ENCODE results near the gene JOSD2. TPM values are rescaled to one million over a fixed set of nuclear protein-coding genes. Genes with fewer than 3 reads are reported as not detected.

JOSD2 gene
- polyA plus RNA-seq, 6 donors from 2014 or later, result 9.8 to 20.7 (median 12.2) TPM

DNA sequence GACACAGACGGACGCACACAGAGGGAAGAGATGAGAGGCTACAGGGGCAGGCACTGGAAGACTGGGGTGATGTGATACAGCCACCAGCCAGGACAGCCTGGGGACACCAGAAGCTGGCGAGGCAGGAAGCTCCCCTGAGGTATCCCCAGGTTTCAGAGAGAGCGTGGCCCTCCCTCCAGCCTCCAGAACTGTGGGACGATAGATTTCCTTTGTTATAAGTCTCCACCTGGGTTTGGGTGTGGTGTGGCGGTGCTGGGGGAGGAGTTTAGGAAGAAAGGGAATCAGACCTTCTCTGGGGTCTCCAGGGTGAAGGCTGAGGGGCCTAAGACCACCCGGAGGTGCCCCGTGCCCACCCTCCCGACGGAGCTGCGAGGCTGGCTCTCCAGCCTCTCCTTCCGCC, 5.5 kb upstream of the JOSD2 start:
- H3K36me3 Mint-ChIP-seq, result peaks cover 0 to 3% of the 10 kb centered on the region in 2 donors
- no peak overlapping the region for H3K4me3 Mint-ChIP-seq
- peaks cover 0 to 24% (median 18%) of the 10 kb centered on the region in 3 donors for H3K27me3 Mint-ChIP-seq
- DNase-seq (no peak), ATAC-seq (ENCODE audit: low read depth in 2 of 2) (no peak)
- H3K4me1 Mint-ChIP-seq, result peaks cover 10 to 14% (median 13%) of the 10 kb centered on the region in 3 donors
- no peak overlapping the region for H3K27ac Mint-ChIP-seq
- H3K9me3 Mint-ChIP-seq, result no peaks in the 10 kb centered on the region

- H3K4me1 Mint-ChIP-seq, result peaks cover 20 to 25% (median 23%) of the 10 kb centered on the region in 3 donors
- peaks cover 0 to 2% (median 0%) of the 10 kb centered on the region in 7 donors for H3K9me3 Mint-ChIP-seq
- peaks cover 0 to 7% of the 10 kb centered on the region in 2 donors for H3K36me3 Mint-ChIP-seq
- peaks cover 0 to 24% (median 18%) of the 10 kb centered on the region in 3 donors for H3K27me3 Mint-ChIP-seq
- ATAC-seq (ENCODE audit: low read depth in 2 of 2) (no peak), DNase-seq (no peak)
- H3K27ac Mint-ChIP-seq, result no peak overlapping the region
- no peak overlapping the region for H3K4me3 Mint-ChIP-seq
Observed at GRCh38 chr19:50515168-50515561, 4.2 kb upstream of the JOSD2 start.

DNA sequence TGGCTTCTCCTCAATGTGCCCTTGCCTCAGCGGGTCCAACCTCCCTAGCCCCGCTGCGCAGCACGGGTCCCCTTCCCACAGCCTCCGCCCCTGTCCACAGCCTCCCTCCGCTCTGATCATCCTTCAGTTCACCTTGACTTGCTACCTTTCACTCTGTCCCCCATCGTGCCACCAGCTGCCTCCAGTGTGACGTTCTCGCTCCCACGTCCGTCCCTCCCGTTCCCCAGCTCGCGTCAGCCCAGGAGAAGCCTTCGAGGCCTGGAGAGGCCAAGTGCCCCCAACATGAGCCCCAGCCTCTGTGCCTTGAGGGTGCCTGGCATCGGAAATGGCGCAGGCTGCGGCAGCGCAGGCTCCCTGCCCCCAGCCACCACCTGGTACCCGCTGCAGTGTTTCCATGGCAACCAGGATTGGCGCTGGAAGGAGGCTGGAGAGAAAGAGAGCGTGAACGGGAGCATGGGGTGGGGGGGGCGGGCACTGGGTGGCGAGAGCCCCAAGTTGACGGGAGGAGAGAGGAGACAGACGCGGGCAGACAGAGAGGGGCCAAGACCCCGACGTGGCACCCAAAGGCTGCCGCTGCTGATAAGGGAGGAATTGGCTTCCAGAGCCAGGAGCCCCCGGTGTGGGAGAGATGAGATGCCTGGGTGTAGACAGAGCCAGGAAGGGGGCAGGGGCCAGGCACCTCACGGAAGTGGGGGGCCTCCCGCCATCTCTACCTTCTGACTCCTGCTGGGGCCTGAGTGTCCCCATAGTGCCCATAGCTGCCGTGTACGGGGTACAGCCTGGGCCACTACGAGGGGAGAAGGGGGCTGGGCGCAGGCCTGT, 3.6 kb upstream of the JOSD2 start:
- Mint-ChIP-seq H3K4me3 (peak overlapping the region in 1 of 8 donors; percentile 23), H3K27ac (peak overlapping the region in 3 of 6 donors; percentile 16 to 92 (median 60)), H3K9me3 (peaks cover 0 to 2% (median 0%) of the 10 kb centered on the region in 7 donors), H3K36me3 (peaks cover 0 to 7% of the 10 kb centered on the region in 2 donors), H3K4me1 (peaks cover 20 to 25% (median 23%) of the 10 kb centered on the region in 3 donors), H3K27me3 (peaks cover 0 to 24% (median 18%) of the 10 kb centered on the region in 3 donors)
- no peak for DNase-seq
- ATAC-seq (ENCODE audit: low read depth in 2 of 2), result no peak

- Mint-ChIP-seq H3K4me3 (peak within 1 kb of the TSS in 7 of 8 donors; percentile 19 to 73 (median 45)), H3K36me3 (peaks cover 0 to 7% of the 10 kb centered on the region in 2 donors), H3K27ac (peak within 1 kb of the TSS; percentile 60 to 96 (median 81)), H3K27me3 (peaks cover 0 to 24% (median 18%) of the 10 kb centered on the region in 3 donors), H3K9me3 (peaks cover 0 to 2% (median 0%) of the 10 kb centered on the region in 7 donors), H3K4me1 (peaks cover 22 to 27% (median 25%) of the 10 kb centered on the region in 3 donors)
- DNase-seq (no peak), ATAC-seq (ENCODE audit: low read depth in 2 of 2) (no peak)
Observed at GRCh38 chr19:50513746-50514345, 2.9 kb upstream of the JOSD2 start, which contains the start of gene ASPDH. Gene ASPDH (minus strand): TSS chr19:50513913. CDS start chr19:50513823, 90 bp downstream.

DNA sequence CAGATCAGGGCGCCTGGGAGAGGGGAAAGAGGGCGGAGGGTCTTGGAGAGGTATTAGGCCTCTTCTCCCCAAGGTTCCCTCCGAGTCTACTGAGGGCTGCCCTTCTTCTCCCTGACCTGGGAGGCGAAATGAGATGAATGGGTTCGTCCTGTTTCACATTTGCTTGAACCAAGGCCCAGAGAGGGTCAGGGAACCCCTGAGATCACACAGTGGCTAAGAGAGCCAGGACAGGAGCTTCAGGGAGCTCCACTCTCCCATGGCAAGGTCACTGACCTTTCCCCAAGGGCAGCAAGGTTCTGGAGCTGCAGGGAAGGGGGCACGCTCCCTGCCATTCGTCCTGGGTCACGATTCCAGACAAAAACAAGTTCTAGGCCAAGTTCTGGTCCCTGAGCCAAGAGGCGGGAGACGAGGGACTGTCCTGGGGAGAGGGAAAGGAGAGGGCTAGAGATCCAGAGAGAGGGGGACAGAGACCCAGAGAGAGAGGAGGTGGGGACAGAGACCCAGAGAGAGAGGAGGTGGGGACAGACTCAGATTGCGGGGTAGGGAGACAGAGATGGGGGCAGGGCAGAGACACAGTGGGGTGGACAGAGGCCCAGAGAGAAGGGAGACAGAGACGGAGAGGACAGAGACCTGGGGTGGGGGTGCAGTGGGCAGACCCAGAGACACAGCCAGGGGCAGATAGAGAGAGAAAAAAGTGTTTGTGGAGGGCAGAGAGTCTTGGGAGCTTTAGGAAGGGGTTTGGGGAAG, 2.2 kb upstream of the JOSD2 start:
- peak overlapping the region; percentile 58 to 96 (median 81) for H3K27ac Mint-ChIP-seq
- H3K4me3 Mint-ChIP-seq, result peak overlapping the region in 6 of 8 donors; percentile 19 to 73 (median 37)
- peaks cover 0 to 2% (median 0%) of the 10 kb centered on the region in 7 donors for H3K9me3 Mint-ChIP-seq
- DNase-seq (no peak), ATAC-seq (ENCODE audit: low read depth in 2 of 2) (no peak)
- H3K4me1 Mint-ChIP-seq, result peaks cover 26 to 28% (median 28%) of the 10 kb centered on the region in 3 donors
- H3K27me3 Mint-ChIP-seq, result peaks cover 0 to 24% (median 18%) of the 10 kb centered on the region in 3 donors
- peaks cover 0 to 7% of the 10 kb centered on the region in 2 donors for H3K36me3 Mint-ChIP-seq

- Mint-ChIP-seq H3K27ac (peak overlapping the region in 3 of 6 donors; percentile 73 to 98 (median 96)), H3K4me1 (peaks cover 30 to 33% (median 30%) of the 10 kb centered on the region in 3 donors), H3K9me3 (peaks cover 0 to 2% (median 0%) of the 10 kb centered on the region in 7 donors), H3K36me3 (peaks cover 0 to 9% of the 10 kb centered on the region in 2 donors), H3K27me3 (peaks cover 0 to 24% (median 18%) of the 10 kb centered on the region in 3 donors), H3K4me3 (peak overlapping the region in 5 of 8 donors; percentile 71 to 98 (median 80))
- DNase-seq, result no peak
- no peak for ATAC-seq (ENCODE audit: low read depth in 2 of 2)
Observed at GRCh38 chr19:50512112-50512998, 1.4 kb upstream of the JOSD2 start.

GRCh38 chr19:50510700-50511068, 307 bp downstream of the JOSD2 start:
- peaks cover 0 to 2% (median 0%) of the 10 kb centered on the region in 7 donors for H3K9me3 Mint-ChIP-seq
- H3K27ac Mint-ChIP-seq, result peak overlapping the region; percentile 96 to 100 (median 99)
- ATAC-seq (ENCODE audit: low read depth in 2 of 2), result peak; percentile 38 to 40
- H3K4me1 Mint-ChIP-seq, result peaks cover 27 to 40% (median 30%) of the 10 kb centered on the region in 3 donors
- H3K36me3 Mint-ChIP-seq, result peaks cover 0 to 16% of the 10 kb centered on the region in 2 donors
- DNase-seq, result no peak
- peak overlapping the region; percentile 71 to 98 (median 94) for H3K4me3 Mint-ChIP-seq
- peaks cover 0 to 18% (median 17%) of the 10 kb centered on the region in 3 donors for H3K27me3 Mint-ChIP-seq

DNA sequence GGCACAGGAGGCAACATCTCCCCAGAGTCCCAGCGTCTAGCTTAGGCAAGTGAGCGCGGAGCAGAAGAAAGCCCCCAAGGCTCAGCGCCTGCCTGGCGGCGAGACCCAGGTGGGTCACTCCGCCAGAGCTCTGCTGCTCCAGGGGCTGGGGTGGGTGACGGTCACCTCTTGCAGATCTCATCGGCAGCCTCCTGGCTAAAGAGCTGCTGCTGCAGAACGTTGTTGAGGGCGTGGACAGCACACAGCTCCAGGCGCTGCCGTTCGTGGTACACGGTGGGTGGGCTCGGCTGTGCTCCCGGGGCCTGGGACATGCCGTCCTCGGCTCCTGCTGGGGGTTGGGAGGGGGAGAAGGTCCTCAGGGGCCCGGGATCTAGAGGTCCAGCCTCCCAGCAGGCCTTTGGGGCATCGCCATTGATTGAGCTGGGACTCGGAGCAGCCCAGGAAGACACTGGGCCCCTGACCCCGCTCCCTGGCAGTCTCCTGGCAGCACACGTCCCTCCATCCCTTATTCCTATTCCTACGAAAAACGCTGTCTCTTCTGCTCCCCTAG, 795 bp downstream of the JOSD2 start:
- Mint-ChIP-seq H3K27ac (peak overlapping the region; percentile 96 to 100 (median 99)), H3K4me1 (peaks cover 27 to 40% (median 30%) of the 10 kb centered on the region in 3 donors), H3K27me3 (peaks cover 0 to 18% (median 14%) of the 10 kb centered on the region in 3 donors), H3K36me3 (peaks cover 0 to 16% of the 10 kb centered on the region in 2 donors), H3K4me3 (peak overlapping the region; percentile 71 to 98 (median 94)), H3K9me3 (peaks cover 0 to 2% (median 0%) of the 10 kb centered on the region in 7 donors)
- ATAC-seq (ENCODE audit: low read depth in 2 of 2) (no peak), DNase-seq (no peak)

DNA sequence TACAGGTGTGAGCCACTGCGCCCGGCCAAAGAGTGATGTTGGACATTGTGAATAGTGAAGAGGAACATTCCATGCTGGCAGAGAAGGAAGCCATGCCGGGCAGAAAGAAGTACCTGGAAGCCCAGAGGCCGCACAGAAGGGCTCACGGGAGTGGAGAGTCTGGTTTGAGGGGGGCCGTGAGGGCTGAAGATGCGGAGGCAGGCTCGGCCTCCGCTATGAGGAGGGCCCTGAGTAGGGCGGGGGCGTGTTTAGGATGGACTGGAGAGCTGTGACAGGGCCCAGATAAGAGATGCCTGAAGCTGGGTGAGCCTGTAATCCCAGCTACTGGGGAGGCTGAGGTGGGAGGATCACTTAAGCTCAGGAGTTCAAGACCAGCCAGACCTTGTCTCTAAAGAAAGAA, 1.6 kb downstream of the JOSD2 start:
- ATAC-seq (ENCODE audit: low read depth in 2 of 2) (no peak), DNase-seq (no peak)
- Mint-ChIP-seq H3K4me3 (peak overlapping the region in 4 of 8 donors; percentile 14 to 80 (median 64)), H3K9me3 (peaks cover 0 to 2% (median 0%) of the 10 kb centered on the region in 7 donors), H3K4me1 (peaks cover 27 to 40% (median 27%) of the 10 kb centered on the region in 3 donors), H3K36me3 (peaks cover 0 to 16% of the 10 kb centered on the region in 2 donors), H3K27me3 (peaks cover 0 to 14% (median 11%) of the 10 kb centered on the region in 3 donors), H3K27ac (peak overlapping the region; percentile 47 to 100 (median 97))

DNA sequence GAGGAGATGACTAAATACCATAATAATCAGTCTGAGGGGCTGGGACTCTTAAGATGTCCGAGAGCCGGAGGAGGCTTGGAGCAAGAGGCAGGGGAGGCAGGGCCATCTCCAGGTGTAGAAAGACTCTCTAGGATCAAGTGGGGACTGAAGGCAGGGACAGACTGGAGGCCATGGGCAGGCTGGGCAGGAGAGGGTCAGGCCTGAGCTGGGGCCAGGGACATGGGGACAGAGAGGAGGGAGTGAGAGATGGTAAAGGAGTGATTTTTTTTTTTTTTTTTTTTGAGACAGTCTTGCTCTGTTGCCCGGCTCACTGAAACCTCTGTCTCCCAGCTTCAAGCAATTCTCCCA, 2.2 kb downstream of the JOSD2 start:
- Mint-ChIP-seq H3K4me3 (peak overlapping the region in 3 of 8 donors; percentile 14 to 58 (median 16)), H3K27ac (peak overlapping the region; percentile 60 to 96 (median 84)), H3K36me3 (peaks cover 0 to 16% of the 10 kb centered on the region in 2 donors), H3K4me1 (peaks cover 23 to 40% (median 27%) of the 10 kb centered on the region in 3 donors), H3K27me3 (peaks cover 0 to 10% (median 8%) of the 10 kb centered on the region in 3 donors), H3K9me3 (peaks cover 0 to 2% (median 0%) of the 10 kb centered on the region in 7 donors)
- DNase-seq (no peak), ATAC-seq (ENCODE audit: low read depth in 2 of 2) (no peak)

DNA sequence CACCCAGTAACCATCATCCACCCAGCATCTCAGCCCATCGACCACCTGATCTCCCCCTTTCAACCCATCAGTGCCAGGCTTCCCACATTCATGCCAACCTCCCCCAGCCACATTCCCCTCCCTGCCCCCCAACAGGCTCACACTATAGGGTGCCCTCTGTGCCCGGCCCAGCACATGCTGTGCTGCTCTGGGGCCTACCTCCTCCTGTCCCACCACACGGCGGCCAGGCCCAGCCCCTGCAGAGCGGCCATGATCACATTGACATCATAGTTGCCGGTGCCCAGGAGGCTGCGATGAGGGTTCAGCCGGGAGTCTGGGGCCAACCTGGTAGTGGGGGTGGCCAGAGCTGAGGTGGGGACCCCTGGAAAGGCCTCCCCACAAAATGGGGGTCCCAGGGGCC, 3.6 kb downstream of the JOSD2 start:
- Mint-ChIP-seq H3K36me3 (peaks cover 0 to 16% of the 10 kb centered on the region in 2 donors), H3K4me1 (peaks cover 20 to 36% (median 23%) of the 10 kb centered on the region in 3 donors), H3K9me3 (peaks cover 0 to 2% (median 0%) of the 10 kb centered on the region in 7 donors), H3K27ac (peak overlapping the region in 3 of 6 donors; percentile 38 to 96 (median 64)), H3K4me3 (no peak overlapping the region), H3K27me3 (no peaks in the 10 kb centered on the region)
- no peak for DNase-seq
- ATAC-seq (ENCODE audit: low read depth in 2 of 2), result no peak

All from naive B cell (primary cell).